HG03064 (cell line): ENCODE results near the gene BMPR1A.
"Not testable (repeated sequence)": the region's sequence is repeated elsewhere in the genome, so short reads cannot be mapped to it uniquely, and the experiment has no call there.

Experiments
- ATAC-seq: cut with Tn5 transposase; IDR thresholded peaks from one replicate; pipeline ENCODE4 v1.9.1; 2021; ENCODE audit warnings: low read depth; ENCODE audit not compliant: unreplicated experiment

The BMPR1A gene

GRCh38 chr10:86830043-86830591 is 73.7 kb downstream of the BMPR1A start:
- ATAC-seq = no peak

- ATAC-seq = no peak
These were observed 77.5 kb downstream of the BMPR1A start for GRCh38 chr10:86833969-86834368.

- ATAC-seq = no peak
These were observed 79.6 kb downstream of the BMPR1A start for GRCh38 chr10:86836044-86836443.

GRCh38 chr10:86837663-86838062 is 81.2 kb downstream of the BMPR1A start:
- ATAC-seq = no peak

GRCh38 chr10:86840498-86840897 is 84.1 kb downstream of the BMPR1A start:
- no peak for ATAC-seq

GRCh38 chr10:86846088-86846487 is 89.7 kb downstream of the BMPR1A start:
- no peak for ATAC-seq

- ATAC-seq = no peak
These were observed 92.3 kb downstream of the BMPR1A start for GRCh38 chr10:86848747-86849146.

- no peak for ATAC-seq
These were observed 92.9 kb downstream of the BMPR1A start for GRCh38 chr10:86849181-86849894.

- no peak for ATAC-seq
These were observed 94.1 kb downstream of the BMPR1A start for GRCh38 chr10:86850481-86850880.

- ATAC-seq = no peak
These were observed 95.1 kb downstream of the BMPR1A start for GRCh38 chr10:86851328-86852207.

GRCh38 chr10:86853582-86853981 is 97.2 kb downstream of the BMPR1A start:
- ATAC-seq = not testable (repeated sequence)

GRCh38 chr10:86855513-86855912 is 99.1 kb downstream of the BMPR1A start:
- ATAC-seq = no peak

GRCh38 chr10:86856156-86856555 is 99.7 kb downstream of the BMPR1A start:
- no peak for ATAC-seq

GRCh38 chr10:86857128-86857721 is 100.8 kb downstream of the BMPR1A start:
- no peak for ATAC-seq

GRCh38 chr10:86858011-86858410 is 101.6 kb downstream of the BMPR1A start:
- ATAC-seq = no peak

GRCh38 chr10:86861351-86861750 is 104.9 kb downstream of the BMPR1A start:
- ATAC-seq = no peak

GRCh38 chr10:86862373-86862772 is 106.0 kb downstream of the BMPR1A start:
- no peak for ATAC-seq

GRCh38 chr10:86862786-86863483 is 106.5 kb downstream of the BMPR1A start:
- ATAC-seq = no peak

- ATAC-seq = no peak
These were observed 107.0 kb downstream of the BMPR1A start for GRCh38 chr10:86863484-86863842.

GRCh38 chr10:86865011-86865811 is 108.8 kb downstream of the BMPR1A start:
- ATAC-seq = not testable (repeated sequence)
